D721Med (cell line): ENCODE measurements around the gene TPST2.

ENCODE experiments used
- DNase-seq: peaks from one replicate; pipeline ENCODE4 v3.0.0; 2011; ENCODE audit warnings: low spot score; ENCODE audit not compliant: insufficient read length
- FAIRE-seq: peaks from 2 replicates; lab custom pipeline; 2011; peaks lifted over from hg19 to GRCh38; lab: Jason Lieb, UNC
- CTCF ChIP-seq: IDR thresholded peaks from 2 replicates; pipeline ENCODE4 v1.5.1; 2012; ENCODE audit warnings: mild to moderate bottlenecking, control low read depth; ENCODE audit not compliant: insufficient read depth; ENCODE audit errors: missing control alignments

TPST2 gene

GRCh38 chr22:26549902-26550497, 39.9 kb downstream of the TPST2 start:
- no peak for TF ChIP-seq CTCF
- FAIRE-seq (no peak), DNase-seq (no peak)

GRCh38 chr22:26548984-26549383, 40.9 kb downstream of the TPST2 start:
- DNase-seq (no peak), FAIRE-seq (no peak)
- TF ChIP-seq CTCF: no peak

- DNase-seq (no peak), FAIRE-seq (no peak)
- TF ChIP-seq CTCF: no peak
Measured at GRCh38 chr22:26548303-26548702, 41.6 kb downstream of the TPST2 start.

GRCh38 chr22:26547837-26548236, 42.1 kb downstream of the TPST2 start:
- DNase-seq (no peak), FAIRE-seq (no peak)
- TF ChIP-seq CTCF: no peak

- TF ChIP-seq CTCF: no peak
- FAIRE-seq: no peak
Measured at GRCh38 chr22:26547426-26547825, 42.5 kb downstream of the TPST2 start.

GRCh38 chr22:26546282-26546681, 43.6 kb downstream of the TPST2 start:
- TF ChIP-seq CTCF: no peak
- FAIRE-seq (no peak), DNase-seq (no peak)

More at GRCh38 chr22:26547426-26547825, 42.5 kb downstream of the TPST2 start:
- no peak for DNase-seq

- FAIRE-seq: no peak
- DNase-seq: no peak
- no peak for TF ChIP-seq CTCF
Measured at GRCh38 chr22:26545827-26546226, 44.1 kb downstream of the TPST2 start.
